Measurements from ENCODE around the gene IFNGR2. TPM values are rescaled to one million over a fixed set of nuclear protein-coding genes. Genes with fewer than 3 reads are reported as not detected.

The IFNGR2 gene
- polyA plus RNA-seq, 1 of the 3 experiments (the other 2 are of a cell fraction): 92.4 TPM

GRCh38 chr21:33368124-33368523 lies 35.1 kb upstream of the IFNGR2 start (continued):
- TF ChIP-seq CTCF (IDR thresholded peaks at IDR 0.05): no peak

- POLR2A ChIA-PET: no interaction called here
- Histone ChIP-seq H3K4me3 (ENCODE audit: low read depth in 2 of 2, low read length in 1 of 2) (no peak overlapping the region), H3K9me2 (no peaks in the 10 kb centered on the region), H3K4me1 (ENCODE audit: control insufficient read depth in 1 of 2, insufficient read depth in 2 of 2, low read depth in 1 of 2, low read length in 1 of 2) (peaks cover 0 to under 1% of the 10 kb centered on the region in 2 experiments; a peak in 1 of 4 replicates), H4K20me1 (ENCODE audit: insufficient read depth) (no peaks in the 10 kb centered on the region), H3K27ac (ENCODE audit: low read depth in 2 of 2, low read length in 1 of 2) (no peak overlapping the region), H3F3A (replicated peaks; ENCODE audit: insufficient read depth) (peaks cover 3% of the 10 kb centered on the region), H2AFZ (ENCODE audit: low read depth) (no peak overlapping the region), H3K9me3 (peaks cover 7% of the 10 kb centered on the region; the same call in 1 of the 2 replicates), H3K27me3 (ENCODE audit: insufficient read depth) (no peaks in the 10 kb centered on the region), H3K9ac (no peak overlapping the region), H3K36me3 (replicated peaks in 1 of 2; ENCODE audit: control insufficient read depth in 1 of 2, insufficient read depth in 2 of 2, low read length in 1 of 2) (no peaks in the 10 kb centered on the region), H3K4me2 (no peak overlapping the region), H3K79me2 (ENCODE audit: insufficient read depth) (no peaks in the 10 kb centered on the region)
- DNase-seq: no peak
- WGBS (ENCODE audit: low lambda C conversion rate): 65% methylated on average over 3 of the region's 3 CpGs
- TF ChIP-seq SMC3 (IDR thresholded peaks at IDR 0.05; ENCODE audit: low read depth, low read length) (no peak), MXI1 (IDR thresholded peaks at IDR 0.05; ENCODE audit: low read depth, low read length) (no peak), EZH2phosphoT487 (IDR thresholded peaks at IDR 0.05; ENCODE audit: borderline replicate concordance, low read depth) (no peak), RCOR1 (IDR thresholded peaks at IDR 0.05; ENCODE audit: low read length) (no peak), MAX (IDR thresholded peaks at IDR 0.05; ENCODE audit: low read depth) (no peak), RFX5 (IDR thresholded peaks at IDR 0.05; ENCODE audit: low read length) (no peak), POLR2AphosphoS5 (IDR thresholded peaks at IDR 0.05; ENCODE audit: low read depth, low read length) (no peak), RAD21 (IDR thresholded peaks at IDR 0.05; ENCODE audit: low read length) (no peak), YY1 (IDR thresholded peaks at IDR 0.05; ENCODE audit: low read depth) (no peak), TCF12 (IDR thresholded peaks at IDR 0.05) (no peak), GABPA (IDR thresholded peaks at IDR 0.05; ENCODE audit: low read depth) (no peak)
- CTCF ChIA-PET: interaction anchor here (1.3 to 3.8 kb wide), 2 partner anchors 169 to 171 kb away, joined by 3 to 14 read pairs; no protein-coding TSS in a partner anchor
These were observed 34.6 kb upstream of the IFNGR2 start for GRCh38 chr21:33368576-33368975.

DNA sequence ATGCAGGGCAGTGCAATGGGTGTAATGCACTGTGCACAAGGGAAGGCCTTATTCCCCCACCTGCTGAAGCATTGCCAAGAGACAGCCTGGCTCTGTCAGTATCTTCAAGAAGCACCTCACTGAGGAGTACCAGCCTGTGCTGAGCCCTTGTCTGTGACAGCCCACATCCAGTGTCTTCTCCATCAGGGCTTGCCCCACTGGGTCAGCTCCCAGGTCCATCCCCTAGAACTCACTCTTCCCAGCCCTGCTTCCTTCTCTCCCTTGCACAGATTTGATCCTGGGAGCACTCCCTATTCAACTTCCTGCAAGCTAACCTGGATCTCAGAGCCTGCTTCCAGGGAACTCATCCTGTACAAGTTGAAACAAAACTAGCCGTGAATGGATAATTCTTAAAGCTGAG lies 33.6 kb upstream of the IFNGR2 start:
- 17% methylated on average over 1 of the region's 1 CpG for WGBS (ENCODE audit: low lambda C conversion rate)
- peaks cover 0 to 10% of the 10 kb centered on the region in 2 experiments; a peak in 1 of 4 replicates for H3K4me1 ChIP-seq (ENCODE audit: control insufficient read depth in 1 of 2, insufficient read depth in 2 of 2, low read depth in 1 of 2, low read length in 1 of 2)
- TF ChIP-seq SIN3A (IDR thresholded peaks at IDR 0.05; ENCODE audit: borderline replicate concordance, low read depth, low read length): no peak
- TF ChIP-seq GATA2 (CRISPR knock-in tag; IDR thresholded peaks at IDR 0.05): no peak
- TF ChIP-seq ELF1 (IDR thresholded peaks at IDR 0.05): no peak
- TF ChIP-seq EP300 (IDR thresholded peaks at IDR 0.05; ENCODE audit: borderline replicate concordance in 1 of 2, low read depth in 1 of 2, low read length in 1 of 2): no peak
- TF ChIP-seq MXI1 (IDR thresholded peaks at IDR 0.05; ENCODE audit: low read depth, low read length): no peak
- TF ChIP-seq FOXM1 (IDR thresholded peaks at IDR 0.05; ENCODE audit: low read depth): no peak
- TF ChIP-seq FOXJ3 (CRISPR knock-in tag; IDR thresholded peaks at IDR 0.05): no peak
- TF ChIP-seq, protein P1, sequence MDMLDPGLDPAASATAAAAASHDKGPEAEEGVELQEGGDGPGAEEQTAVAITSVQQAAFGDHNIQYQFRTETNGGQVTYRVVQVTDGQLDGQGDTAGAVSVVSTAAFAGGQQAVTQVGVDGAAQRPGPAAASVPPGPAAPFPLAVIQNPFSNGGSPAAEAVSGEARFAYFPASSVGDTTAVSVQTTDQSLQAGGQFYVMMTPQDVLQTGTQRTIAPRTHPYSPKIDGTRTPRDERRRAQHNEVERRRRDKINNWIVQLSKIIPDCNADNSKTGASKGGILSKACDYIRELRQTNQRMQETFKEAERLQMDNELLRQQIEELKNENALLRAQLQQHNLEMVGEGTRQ (IDR thresholded peaks at IDR 0.05; ENCODE audit: borderline replicate concordance, low read depth, low read length): no peak
- TF ChIP-seq TCF12 (IDR thresholded peaks at IDR 0.05): no peak
- no peak for TF ChIP-seq NFIC (IDR thresholded peaks at IDR 0.05; ENCODE audit: borderline replicate concordance)
- TF ChIP-seq JUND (IDR thresholded peaks at IDR 0.05): no peak
- TF ChIP-seq YY1 (IDR thresholded peaks at IDR 0.05; ENCODE audit: low read depth): no peak
- H3K27me3 ChIP-seq (ENCODE audit: insufficient read depth): no peaks in the 10 kb centered on the region
- no peak overlapping the region for H3K4me2 ChIP-seq
- H3K9me2 ChIP-seq: no peaks in the 10 kb centered on the region
- no peaks in the 10 kb centered on the region for H3K79me2 ChIP-seq (ENCODE audit: insufficient read depth)
- H3F3A ChIP-seq (replicated peaks; ENCODE audit: insufficient read depth): peaks cover 9% of the 10 kb centered on the region
- no peaks in the 10 kb centered on the region for H3K36me3 ChIP-seq (replicated peaks in 1 of 2; ENCODE audit: control insufficient read depth in 1 of 2, insufficient read depth in 2 of 2, low read length in 1 of 2)
- POLR2A ChIA-PET: no interaction called here
- no peaks in the 10 kb centered on the region for H4K20me1 ChIP-seq (ENCODE audit: insufficient read depth)
- no peak overlapping the region for H3K4me3 ChIP-seq (ENCODE audit: low read depth in 2 of 2, low read length in 1 of 2)
- H3K9ac ChIP-seq: no peak overlapping the region
- no peak overlapping the region for H3K27ac ChIP-seq (ENCODE audit: low read depth in 2 of 2, low read length in 1 of 2)
- no peak for DNase-seq
- H2AFZ ChIP-seq (ENCODE audit: low read depth): no peak overlapping the region
- CTCF ChIA-PET: interaction anchor here (1.3 to 3.8 kb wide), 3 partner anchors 8 to 172 kb away, joined by 3 to 14 read pairs (median 11); no protein-coding TSS in a partner anchor
- peaks cover 7% of the 10 kb centered on the region; the same call in 1 of the 2 replicates for H3K9me3 ChIP-seq
